GM19035 (cell line): Measurements from ENCODE around the gene DHRS12.

ENCODE experiments used
- ATAC-seq: cut with Tn5 transposase; IDR thresholded peaks from one replicate; pipeline ENCODE4 v1.9.1; 2021; ENCODE audit not compliant: unreplicated experiment

DHRS12 gene, protein sequence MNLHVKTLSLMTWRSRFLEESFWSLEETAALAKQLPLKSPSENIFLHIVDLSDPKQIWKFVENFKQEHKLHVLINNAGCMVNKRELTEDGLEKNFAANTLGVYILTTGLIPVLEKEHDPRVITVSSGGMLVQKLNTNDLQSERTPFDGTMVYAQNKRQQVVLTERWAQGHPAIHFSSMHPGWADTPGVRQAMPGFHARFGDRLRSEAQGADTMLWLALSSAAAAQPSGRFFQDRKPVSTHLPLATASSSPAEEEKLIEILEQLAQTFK

DNA sequence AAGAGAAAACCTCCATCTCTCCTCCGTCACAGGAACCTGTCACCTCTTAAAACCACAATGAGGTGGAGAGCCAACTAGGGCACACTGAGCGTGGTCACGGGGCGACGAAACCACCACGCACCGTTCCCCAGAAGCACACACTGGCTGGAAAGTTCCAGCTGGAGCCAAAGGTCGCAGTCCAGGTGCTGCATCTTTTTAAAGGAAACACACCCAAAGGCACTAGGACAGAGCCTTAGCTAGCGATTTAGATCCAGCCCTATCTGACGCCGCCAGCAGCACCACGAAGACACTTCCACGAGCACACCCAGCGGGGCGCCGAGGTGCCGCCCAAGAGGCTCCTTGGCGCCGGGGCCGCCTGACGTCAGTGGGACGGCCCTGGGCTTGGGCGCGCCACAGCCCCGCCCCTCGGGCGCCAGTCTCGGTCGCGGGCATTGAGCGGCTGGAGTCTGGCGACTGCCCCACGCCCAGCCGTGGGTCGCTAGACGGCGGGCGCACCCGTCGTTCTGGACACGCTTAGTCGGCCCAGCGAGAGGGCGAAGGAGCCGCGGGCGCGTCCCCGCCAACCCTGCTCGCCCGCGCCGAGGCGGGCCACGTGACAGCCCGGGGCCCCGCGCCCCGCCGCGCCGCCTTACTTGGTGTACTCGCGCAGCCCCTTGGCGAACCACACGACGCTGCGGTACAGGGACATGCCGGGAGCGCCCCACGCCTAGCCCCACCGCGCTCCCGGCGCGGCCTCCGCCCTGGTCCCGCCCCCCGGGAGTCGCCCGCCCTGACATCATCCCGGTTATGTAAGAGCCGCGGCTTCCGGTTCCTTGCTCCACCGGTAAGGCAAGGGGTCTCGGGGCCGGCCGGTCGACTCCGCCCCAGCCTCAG, at the start of gene DHRS12:
TSS of gene DHRS12 (minus strand) at position 742 of the 873 bp plus-strand sequence. CDS start 4,504 bp downstream, outside the sequence.
- ATAC-seq = peak; percentile 89

GRCh38 chr13:51849145-51850101, 45.5 kb upstream of the DHRS12 start:
- ATAC-seq = no peak

GRCh38 chr13:51848674-51849073, 44.7 kb upstream of the DHRS12 start:
- no peak for ATAC-seq

DNA sequence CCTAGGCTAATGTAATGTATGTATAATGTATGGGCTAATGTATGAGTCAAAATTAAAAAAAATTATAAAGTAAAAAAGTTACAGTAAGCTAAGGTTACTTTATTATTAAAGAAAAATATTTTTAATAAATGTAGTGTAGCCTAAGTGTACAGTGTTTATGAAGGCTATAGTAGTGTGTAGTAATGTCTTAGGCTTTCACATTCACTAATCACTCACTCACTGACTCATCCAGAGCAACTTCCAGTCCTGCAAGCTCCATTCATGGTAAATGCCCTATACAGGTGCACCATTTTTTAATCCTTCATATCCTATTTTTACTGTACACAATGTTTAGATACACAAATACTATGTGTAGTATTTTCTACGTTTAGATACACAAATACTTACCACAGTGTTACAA, 42.8 kb upstream of the DHRS12 start:
- no peak for ATAC-seq

DNA sequence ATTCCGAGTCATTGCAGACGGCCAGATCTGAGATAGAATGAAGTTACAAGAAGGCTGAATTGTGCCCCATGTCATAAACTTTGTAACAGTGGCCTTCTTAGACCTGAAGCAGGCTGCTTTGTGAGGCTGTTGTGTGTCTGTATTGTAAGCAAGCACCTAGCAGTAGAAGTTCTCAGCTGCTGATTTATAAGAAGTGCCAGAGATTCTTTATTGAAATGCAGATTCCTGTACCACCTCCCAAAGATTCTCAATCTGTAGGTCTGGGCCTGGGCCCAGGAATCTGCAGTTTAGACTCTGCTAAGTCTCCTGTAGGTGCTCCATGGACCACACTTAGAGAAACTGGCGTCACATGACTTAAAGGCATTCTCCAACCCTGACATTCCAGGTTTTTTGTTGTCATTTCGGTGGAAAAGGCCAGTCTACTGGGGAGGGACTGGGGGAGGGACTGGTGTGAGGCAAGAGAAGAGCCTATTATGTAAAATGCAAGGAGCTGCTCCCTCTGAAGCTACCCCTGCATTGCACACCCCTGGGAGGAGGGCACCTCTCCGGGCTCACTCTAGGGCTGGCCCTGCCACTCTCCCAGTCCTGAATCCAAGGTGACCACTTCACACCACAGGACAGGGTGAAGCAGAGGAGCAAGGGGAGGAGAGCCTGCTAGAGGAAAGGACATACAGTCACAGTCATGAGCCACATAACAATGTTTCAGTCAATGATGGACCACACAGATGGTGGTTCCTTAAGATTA, 41.8 kb upstream of the DHRS12 start:
- no peak for ATAC-seq

- no peak for ATAC-seq
Observed at GRCh38 chr13:51844862-51845573, 41.1 kb upstream of the DHRS12 start, which contains the start of gene TMEM272. Gene TMEM272, minus strand, starts transcription at chr13:51845177. Its CDS starts 6,647 bp downstream, at chr13:51838530.

GRCh38 chr13:51843529-51843928, 39.6 kb upstream of the DHRS12 start:
- ATAC-seq = no peak

GRCh38 chr13:51841732-51842131, 37.8 kb upstream of the DHRS12 start:
- no peak for ATAC-seq

GRCh38 chr13:51840917-51841316, 37.0 kb upstream of the DHRS12 start:
- no peak for ATAC-seq

GRCh38 chr13:51839711-51840540, 36.0 kb upstream of the DHRS12 start:
- ATAC-seq = no peak

DNA sequence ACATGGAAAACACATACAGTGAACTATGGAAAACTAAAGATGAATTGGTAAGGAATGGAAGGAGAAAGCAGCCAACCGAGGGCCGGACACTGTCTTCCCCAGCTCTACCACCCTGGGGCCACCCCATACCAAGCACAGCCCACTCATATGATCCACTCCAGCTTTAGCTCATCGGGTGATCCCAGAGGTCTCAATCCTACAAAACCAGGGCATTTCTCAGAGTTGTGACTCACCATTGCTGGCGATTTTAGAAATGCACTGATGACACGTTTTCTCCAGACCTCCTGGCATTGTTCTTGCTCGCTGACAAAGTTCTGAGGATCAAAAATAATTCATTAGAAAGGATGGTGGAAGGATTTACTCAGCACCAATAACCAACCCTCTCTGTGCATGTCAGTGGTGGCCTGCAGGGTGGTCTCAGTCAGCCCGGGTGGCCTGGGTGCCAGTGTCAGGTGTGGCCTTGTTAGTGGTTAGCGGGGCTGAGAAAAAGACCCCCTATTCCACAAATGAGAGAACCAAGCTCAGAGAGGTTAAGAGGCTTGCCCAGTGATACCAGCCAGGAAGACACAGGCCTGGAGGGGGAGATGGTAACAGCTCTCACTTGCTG, 34.4 kb upstream of the DHRS12 start:
- no peak for ATAC-seq

GRCh38 chr13:51837016-51837415, 33.1 kb upstream of the DHRS12 start:
- no peak for ATAC-seq

DNA sequence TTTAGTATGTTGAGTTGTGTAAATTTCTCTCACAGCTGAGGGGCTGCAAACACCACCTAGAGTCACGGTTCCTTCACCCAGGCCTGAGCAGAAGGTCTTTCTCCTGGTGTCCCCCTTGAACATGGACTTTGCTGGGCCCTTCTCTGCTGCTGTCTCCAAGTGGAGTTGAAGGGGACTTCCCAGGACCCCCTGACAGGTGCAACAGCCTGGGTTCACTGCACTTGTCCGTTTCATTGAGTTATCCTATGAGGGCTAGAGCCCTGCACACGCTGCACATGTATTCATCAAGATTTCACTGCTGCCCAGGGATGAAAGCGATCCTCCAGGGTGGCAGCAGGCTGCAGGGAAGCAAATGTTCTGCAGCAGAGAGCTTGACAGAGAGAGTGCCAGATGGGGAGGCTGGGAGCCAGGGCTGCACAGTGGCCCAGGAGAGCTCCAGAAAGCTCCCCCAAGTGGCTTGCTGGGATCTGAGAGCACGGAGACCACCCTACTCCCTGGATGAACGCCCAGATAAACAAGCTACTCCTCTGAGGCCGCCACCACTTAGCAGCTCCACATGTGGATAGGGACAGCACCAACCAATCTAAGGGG, 30.7 kb upstream of the DHRS12 start:
- ATAC-seq = no peak

DNA sequence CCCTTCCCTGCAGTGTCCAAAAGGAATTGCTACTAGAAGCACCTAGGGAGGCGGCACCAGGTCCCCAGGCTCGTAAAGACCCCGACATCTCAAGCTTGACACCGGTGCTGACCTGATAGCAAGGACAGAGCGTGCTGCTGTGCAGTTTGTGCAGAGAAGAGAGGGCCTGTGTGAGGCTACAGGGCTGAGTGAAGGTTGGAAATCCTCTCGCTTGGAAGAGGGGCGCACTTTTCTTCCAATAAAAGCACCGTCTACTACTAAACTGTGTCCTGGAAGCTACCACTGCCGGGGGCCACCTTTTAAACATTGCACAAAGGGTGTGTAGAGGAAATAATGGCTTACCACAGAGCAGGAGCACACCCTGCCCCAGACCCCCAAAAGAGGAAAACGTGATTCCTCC, 30.0 kb upstream of the DHRS12 start:
- no peak for ATAC-seq

GRCh38 chr13:51832471-51833152, 28.6 kb upstream of the DHRS12 start:
- ATAC-seq = no peak

DNA sequence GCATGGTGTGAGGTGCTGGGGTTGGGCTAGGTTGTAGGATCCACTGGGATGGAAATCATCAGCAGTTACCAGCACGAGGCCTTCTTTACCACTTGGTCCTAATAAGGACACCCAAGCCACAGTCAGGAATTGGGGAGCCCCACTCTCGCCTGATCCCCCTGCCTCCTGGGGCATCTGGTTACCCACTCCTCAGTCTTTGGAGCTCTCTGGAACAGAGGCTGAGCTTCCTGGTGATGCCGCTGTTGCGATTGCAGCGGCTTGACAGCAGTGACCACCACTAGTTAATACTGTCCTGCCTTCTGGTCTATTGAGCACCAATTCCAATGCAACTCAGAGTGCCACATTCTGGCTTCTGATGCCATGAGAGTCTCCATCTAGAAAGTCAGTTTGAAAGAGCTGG, 27.6 kb upstream of the DHRS12 start:
- ATAC-seq = no peak

DNA sequence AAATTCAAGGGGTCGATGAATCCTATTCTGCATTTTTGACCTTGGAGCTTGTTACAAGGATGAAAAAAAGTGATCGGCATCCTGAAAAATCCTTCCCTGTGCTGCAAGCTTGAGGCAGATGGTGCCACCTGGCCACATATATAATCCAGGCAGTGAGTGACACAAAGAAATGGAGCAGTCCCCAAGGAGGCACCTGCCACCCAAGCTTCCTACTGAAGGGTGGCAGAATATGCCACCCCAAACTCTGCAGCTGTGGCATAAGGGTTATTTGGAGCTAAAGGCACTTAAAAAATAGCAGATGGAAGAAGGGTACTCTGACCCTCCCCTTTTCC, 25.6 kb upstream of the DHRS12 start:
- no peak for ATAC-seq
